Activated T-cell treated with anti-CD3 and anti-CD28 coated beads, Interleukin-2, amount 50 U/mL, for 24 hours (primary cell): ENCODE results near the gene FAM124A.

Experiments
- DNase-seq: peaks from one replicate; pipeline ENCODE4 v3.0.0-alpha.2; 2020
- H3K27ac Mint-ChIP-seq: 2 replicates; pipeline ENCODE4 v1.8.0; 2020; ENCODE audit warnings: mild to moderate bottlenecking, mixed read lengths
- H3K27me3 Mint-ChIP-seq: 2 replicates; pipeline ENCODE4 v1.8.0; 2020; ENCODE audit warnings: mixed read lengths
- H3K36me3 Mint-ChIP-seq: 2 replicates; pipeline ENCODE4 v1.8.0; 2020; ENCODE audit warnings: low read depth, mixed read lengths
- H3K4me1 Mint-ChIP-seq: 2 replicates; pipeline ENCODE4 v1.8.0; 2020; ENCODE audit warnings: low read depth, mixed read lengths
- H3K4me3 Mint-ChIP-seq: 2 replicates; pipeline ENCODE4 v1.8.0; 2020; ENCODE audit warnings: mild to moderate bottlenecking, moderate library complexity, mixed read lengths
- H3K9me3 Mint-ChIP-seq: 2 replicates; pipeline ENCODE4 v1.8.0; 2020; ENCODE audit warnings: mixed read lengths

The FAM124A gene

DNA sequence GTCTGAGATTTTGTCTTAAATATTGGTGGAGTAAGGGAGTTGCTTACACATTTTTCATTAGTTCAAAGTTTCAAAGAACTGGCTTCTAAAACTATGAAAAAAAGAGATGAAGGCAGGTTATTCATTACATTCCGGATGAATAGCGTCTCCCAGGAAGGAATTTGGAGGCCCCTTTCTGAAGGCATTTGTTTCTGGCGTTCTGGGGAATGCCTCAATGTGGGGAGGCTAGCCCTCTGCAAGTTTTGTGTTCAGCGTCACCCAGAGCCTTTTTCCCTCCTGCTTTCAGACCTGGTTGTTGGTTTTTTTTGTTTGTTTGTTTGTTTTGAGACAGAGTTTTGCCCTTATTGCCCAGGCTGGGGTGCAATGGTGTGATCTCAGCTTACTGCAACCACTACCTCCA, 21.0 kb downstream of the FAM124A start:
- Mint-ChIP-seq H3K4me1 (no peaks in the 10 kb centered on the region), H3K27me3 (peaks cover 11% of the 10 kb centered on the region), H3K36me3 (no peaks in the 10 kb centered on the region), H3K4me3 (no peak overlapping the region), H3K27ac (no peak overlapping the region), H3K9me3 (no peaks in the 10 kb centered on the region)
- DNase-seq = no peak

DNA sequence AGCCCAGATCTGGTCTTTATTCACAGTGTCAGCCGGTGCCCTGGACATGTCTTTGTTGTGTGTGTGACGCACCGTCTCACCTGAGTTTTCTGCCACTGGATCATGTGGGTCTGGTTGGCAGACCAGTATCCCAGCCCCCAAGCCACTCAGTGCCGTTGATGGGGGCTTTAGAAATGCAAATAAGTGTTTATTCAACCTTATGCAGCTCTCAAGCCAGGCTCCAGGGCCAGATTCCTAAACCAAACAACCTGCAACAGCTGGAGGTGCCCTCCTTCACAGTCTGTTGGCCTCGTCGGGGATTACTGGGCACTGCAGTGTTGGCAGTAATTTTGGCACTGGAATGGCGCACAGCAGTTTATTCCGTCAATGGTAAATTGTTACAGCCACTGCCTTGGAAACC, 21.6 kb downstream of the FAM124A start:
- Mint-ChIP-seq H3K27ac (no peak overlapping the region), H3K36me3 (no peaks in the 10 kb centered on the region), H3K9me3 (no peaks in the 10 kb centered on the region), H3K27me3 (peaks cover 11% of the 10 kb centered on the region), H3K4me3 (no peak overlapping the region), H3K4me1 (no peaks in the 10 kb centered on the region)
- DNase-seq = no peak

DNA sequence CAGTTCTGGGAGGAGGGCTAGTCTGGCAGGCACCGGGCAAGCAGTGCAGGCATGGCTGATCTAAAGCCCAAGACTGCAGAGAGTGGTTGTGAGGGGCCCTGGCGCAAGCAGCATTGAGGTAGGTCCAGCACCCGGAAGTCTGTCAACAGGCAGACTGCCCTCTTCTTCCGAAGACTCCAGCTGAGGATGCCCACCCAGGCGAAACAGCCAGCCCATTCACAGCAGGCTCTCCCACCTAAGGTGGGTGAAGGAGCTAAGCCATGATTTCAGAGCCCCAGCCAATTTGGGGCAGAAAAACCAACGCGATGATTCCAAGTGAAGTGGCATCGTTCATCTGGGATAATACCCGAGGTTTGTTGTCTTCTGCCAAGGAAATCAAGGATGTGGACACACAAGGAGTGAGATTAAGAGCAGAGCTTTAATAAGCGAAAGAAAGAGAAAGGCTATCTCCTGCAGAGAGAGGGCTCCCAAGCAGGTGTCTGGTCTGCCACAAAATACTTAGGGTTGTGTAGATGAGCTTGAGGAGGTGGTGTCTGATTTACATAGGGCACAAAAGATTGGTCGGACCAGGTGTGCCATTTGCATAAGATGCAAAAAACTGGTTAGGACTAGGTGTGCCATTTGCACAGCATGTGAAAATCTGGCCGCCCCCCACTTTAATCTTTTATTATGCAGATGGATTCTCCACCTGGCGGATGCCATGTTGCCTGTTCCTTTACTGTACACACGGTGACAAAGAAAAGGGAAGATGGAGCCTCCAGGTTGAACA, 22.6 kb downstream of the FAM124A start:
- H3K9me3 Mint-ChIP-seq = no peaks in the 10 kb centered on the region
- H3K27ac Mint-ChIP-seq = no peak overlapping the region
- H3K4me3 Mint-ChIP-seq = no peak overlapping the region
- H3K4me1 Mint-ChIP-seq = no peaks in the 10 kb centered on the region
- H3K36me3 Mint-ChIP-seq = no peaks in the 10 kb centered on the region
- H3K27me3 Mint-ChIP-seq = peaks cover 11% of the 10 kb centered on the region
- no peak for DNase-seq

DNA sequence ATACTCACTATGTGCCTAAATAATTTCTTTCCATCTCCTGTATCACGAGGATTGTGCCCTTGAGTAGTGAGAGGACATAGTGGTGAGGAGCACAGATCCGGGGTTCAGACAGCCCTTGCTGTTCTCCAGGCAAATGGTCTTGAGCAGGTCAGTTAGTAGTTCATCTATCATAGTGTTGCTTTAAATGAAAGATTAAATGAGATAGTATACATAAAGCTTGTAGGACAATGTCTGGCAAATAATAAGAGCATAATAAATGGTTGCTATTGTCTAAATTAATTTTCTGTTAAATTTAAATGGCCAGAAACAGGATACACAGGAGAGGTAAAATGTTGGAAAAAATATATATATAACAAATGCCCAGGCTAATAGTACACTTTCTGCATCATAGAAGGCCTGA, 23.4 kb downstream of the FAM124A start:
- Mint-ChIP-seq H3K27me3 (peaks cover 9% of the 10 kb centered on the region), H3K4me3 (no peak overlapping the region), H3K36me3 (no peaks in the 10 kb centered on the region), H3K27ac (no peak overlapping the region), H3K4me1 (no peaks in the 10 kb centered on the region), H3K9me3 (no peaks in the 10 kb centered on the region)
- DNase-seq = no peak

DNA sequence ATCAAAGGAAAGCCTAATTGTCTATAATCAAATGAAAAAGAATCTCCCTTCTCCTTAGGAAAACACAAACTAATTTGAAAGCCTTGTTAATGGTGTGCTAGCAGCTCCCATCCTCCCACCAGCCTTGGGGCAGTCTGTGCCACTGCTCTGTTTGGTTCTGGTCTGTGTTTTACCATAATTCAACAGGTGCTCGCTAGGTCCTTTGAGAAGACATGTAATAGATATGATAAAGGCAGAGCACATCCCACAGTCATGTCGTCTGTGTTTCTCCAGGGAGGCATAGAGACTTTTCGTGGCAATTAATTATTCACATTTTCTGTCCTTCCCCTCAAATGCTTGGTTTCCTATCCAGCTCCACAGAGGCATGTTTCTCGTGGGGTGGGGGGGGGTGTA, 23.8 kb downstream of the FAM124A start:
- no peak overlapping the region for H3K27ac Mint-ChIP-seq
- DNase-seq = no peak
- no peaks in the 10 kb centered on the region for H3K4me1 Mint-ChIP-seq
- H3K9me3 Mint-ChIP-seq = no peaks in the 10 kb centered on the region
- H3K27me3 Mint-ChIP-seq = peaks cover 9% of the 10 kb centered on the region
- no peaks in the 10 kb centered on the region for H3K36me3 Mint-ChIP-seq
- no peak overlapping the region for H3K4me3 Mint-ChIP-seq

DNA sequence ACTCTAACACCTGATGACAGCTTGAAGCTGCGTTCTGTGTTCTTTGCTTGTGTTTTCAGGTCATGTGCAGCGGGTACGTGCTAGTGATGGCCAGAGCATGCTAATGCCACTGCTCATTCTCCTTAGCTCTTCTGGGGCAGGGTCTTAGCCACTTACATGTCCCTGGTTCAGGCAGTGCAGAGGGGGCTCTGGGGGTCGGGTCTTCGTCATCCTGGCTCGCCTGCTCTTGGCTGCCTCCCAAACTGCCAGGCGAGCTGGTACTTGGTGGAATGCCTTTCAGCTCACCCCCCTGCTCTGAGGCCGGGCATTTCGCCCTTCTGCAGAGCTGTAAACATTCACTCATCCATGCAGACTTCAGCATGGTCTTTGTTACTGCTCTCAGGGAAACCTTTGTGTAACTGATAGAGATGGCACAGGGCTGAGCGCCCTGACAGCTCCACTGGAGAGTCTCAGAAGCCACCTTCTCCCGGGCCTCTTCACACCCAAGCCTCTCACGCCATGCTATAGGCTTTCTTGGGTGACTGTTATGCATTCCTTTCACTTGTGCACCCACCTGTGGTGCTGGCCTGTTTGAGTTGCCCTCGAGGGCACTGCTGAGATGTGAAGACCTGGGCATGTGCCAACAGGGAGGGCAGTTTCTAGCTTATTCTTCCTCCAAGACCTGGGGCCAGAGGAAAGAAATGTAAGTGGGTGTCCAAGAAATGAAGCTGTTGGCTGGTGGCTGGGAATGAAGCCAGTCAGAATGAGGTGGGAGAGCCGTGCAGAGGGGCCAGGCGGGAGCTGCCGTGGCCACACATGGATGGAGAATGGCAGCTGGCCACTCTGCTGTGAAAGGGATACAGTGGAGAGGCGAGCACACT, 24.4 kb downstream of the FAM124A start:
- H3K27me3 Mint-ChIP-seq = peaks cover 9% of the 10 kb centered on the region
- H3K4me3 Mint-ChIP-seq = no peak overlapping the region
- no peaks in the 10 kb centered on the region for H3K4me1 Mint-ChIP-seq
- H3K9me3 Mint-ChIP-seq = no peaks in the 10 kb centered on the region
- DNase-seq = no peak
- H3K36me3 Mint-ChIP-seq = no peaks in the 10 kb centered on the region
- H3K27ac Mint-ChIP-seq = no peak overlapping the region

DNA sequence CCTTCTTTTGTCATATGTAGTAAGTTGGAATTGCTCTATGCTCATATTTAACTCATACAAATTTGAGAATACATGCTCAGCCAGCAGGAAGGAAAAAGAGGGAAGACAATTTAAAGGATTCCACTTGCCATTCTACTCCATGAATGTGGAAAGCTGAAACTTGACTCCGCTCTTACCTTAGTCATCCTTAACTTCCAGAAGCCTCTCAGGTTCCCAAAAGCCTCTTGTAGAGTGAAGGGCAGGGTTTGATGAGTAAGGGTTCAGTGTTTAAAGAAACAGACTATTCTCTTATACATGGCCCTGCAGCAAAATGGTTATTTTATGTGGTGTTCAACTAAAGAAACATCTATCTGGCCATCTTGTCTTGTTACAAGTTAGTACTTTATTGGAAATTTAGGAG, 27.1 kb downstream of the FAM124A start:
- Mint-ChIP-seq H3K4me3 (no peak overlapping the region), H3K9me3 (no peaks in the 10 kb centered on the region), H3K36me3 (no peaks in the 10 kb centered on the region), H3K27me3 (peaks cover 12% of the 10 kb centered on the region), H3K4me1 (peaks cover 4% of the 10 kb centered on the region), H3K27ac (no peak overlapping the region)
- DNase-seq = no peak

DNA sequence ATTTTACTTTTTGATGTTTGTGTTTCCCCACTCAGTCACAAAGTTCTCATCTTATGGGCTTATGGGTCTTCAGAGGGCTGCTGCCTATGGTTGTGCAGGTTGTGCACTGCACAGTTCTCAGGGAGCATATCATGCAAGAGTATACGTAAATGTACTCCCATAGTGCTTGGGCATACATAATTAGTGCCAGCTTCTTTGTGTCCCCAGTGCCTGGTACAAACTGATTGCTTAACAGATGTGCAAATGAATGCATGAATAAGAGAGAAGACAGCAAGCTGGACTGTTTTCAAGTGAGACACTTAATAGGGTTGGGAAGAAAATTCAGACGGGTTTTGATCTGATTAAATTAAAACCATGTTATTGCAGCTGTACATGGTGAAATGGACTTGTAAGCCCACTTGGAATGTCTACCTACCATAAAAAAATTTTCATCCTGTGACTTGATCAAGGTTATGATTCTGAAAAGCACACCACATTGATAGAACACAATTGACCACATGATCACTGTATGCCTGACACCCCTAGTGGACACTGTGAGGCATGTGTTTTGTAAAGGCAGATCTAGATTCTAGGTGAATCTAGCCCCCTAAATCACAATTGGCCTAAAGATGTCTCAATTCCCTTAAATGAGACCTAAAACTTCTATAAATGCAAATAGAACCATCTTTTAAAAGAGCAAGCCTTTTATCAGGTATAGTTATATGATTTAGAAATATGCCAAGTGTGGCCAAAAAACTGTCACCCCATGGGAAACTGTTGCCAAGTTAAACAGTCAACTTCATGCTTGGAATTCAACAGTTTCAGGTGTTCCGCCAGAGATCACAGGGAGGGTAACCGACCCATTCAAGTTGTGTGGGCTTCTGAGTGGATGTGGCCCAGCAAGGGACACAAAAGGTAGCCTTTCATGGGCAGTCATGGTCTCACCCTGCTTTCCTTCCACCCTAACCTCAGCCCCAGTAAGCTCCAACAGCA, 27.9 kb downstream of the FAM124A start:
- no peaks in the 10 kb centered on the region for H3K36me3 Mint-ChIP-seq
- peaks cover 9% of the 10 kb centered on the region for H3K27me3 Mint-ChIP-seq

DNA sequence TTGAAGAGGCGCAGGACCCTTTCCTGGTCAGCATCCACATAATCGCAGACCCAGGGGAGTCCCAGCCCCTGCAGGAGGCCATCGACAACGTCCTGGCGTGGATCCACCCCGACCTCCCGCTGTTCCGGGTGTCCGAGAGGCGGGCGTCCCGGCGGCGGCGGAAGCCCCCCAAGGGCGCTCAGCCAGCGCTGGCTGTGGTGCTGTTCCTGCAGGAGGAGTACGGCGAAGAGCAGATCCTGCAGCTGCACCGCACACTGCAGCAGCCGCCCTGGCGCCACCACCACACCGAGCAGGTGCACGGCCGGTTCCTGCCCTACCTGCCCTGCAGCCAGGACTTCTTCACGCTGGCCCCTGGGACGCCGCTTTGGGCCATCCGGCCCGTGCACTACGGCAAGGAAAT, 29.3 kb downstream of the FAM124A start:
- no peak overlapping the region for H3K4me3 Mint-ChIP-seq
- no peaks in the 10 kb centered on the region for H3K36me3 Mint-ChIP-seq
- peaks cover 9% of the 10 kb centered on the region for H3K27me3 Mint-ChIP-seq
- H3K9me3 Mint-ChIP-seq = no peaks in the 10 kb centered on the region
- H3K27ac Mint-ChIP-seq = no peak overlapping the region
- H3K4me1 Mint-ChIP-seq = peaks cover 4% of the 10 kb centered on the region
- no peak for DNase-seq

More for the DNA sequence above, 27.9 kb downstream of the FAM124A start:
- peaks cover 4% of the 10 kb centered on the region for H3K4me1 Mint-ChIP-seq
- no peak overlapping the region for H3K27ac Mint-ChIP-seq
- no peak for DNase-seq
- no peaks in the 10 kb centered on the region for H3K9me3 Mint-ChIP-seq
- no peak overlapping the region for H3K4me3 Mint-ChIP-seq

DNA sequence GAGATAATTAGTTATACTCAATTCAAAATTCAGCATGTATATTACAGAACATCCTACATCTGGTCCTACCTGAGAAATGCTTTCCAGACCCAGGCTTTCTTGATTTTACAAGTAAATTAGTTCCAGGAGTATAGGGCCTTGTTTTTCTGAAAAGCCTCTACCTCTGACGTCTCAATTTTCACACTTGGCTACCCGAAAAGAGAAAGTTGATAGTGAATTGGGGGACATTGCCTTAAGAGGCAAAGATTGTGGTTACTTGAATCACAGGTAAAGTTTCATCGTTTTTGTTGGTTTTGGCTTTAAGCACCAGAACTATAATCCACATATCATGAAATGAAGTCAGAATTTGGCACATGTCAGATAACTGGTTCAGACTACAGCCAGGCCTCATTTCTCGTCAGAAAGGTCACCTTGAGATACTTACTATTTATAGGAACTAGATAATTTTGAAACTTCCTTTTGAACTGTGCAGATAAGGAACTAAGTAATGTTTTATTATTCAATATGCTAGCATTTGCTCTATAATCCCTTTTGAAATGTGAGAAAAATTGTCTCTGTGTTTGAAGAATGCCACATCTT, 30.8 kb downstream of the FAM124A start:
- no peak overlapping the region for H3K27ac Mint-ChIP-seq
- no peak for DNase-seq
- H3K9me3 Mint-ChIP-seq = no peaks in the 10 kb centered on the region

DNA sequence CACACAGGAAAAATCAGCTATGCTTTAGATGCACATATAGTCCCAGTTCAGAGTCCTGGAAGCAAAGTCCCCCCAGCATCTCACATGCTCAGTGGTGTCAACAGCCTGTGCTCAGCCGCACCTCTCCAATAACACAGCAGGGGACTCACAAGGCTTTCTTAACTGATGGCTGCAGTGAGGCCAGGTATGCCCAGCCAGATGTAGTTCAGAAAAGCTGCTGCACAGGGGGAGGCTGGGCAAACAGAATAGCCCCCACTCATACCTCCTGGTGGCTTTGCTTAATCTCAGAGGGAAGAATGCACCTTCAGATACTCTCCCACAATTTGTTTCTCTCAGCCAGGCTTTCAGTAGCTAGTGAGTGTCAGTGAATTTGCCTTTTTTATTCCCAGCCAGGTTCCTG, 33.4 kb downstream of the FAM124A start:
- Mint-ChIP-seq H3K4me3 (no peak overlapping the region), H3K27me3 (peaks cover 3% of the 10 kb centered on the region), H3K9me3 (no peaks in the 10 kb centered on the region), H3K36me3 (no peaks in the 10 kb centered on the region), H3K27ac (no peak overlapping the region), H3K4me1 (peaks cover 4% of the 10 kb centered on the region)
- no peak for DNase-seq

More for the DNA sequence above, 30.8 kb downstream of the FAM124A start:
- no peaks in the 10 kb centered on the region for H3K36me3 Mint-ChIP-seq
- no peak overlapping the region for H3K4me3 Mint-ChIP-seq
- H3K4me1 Mint-ChIP-seq = peaks cover 4% of the 10 kb centered on the region
- peaks cover 3% of the 10 kb centered on the region for H3K27me3 Mint-ChIP-seq

DNA sequence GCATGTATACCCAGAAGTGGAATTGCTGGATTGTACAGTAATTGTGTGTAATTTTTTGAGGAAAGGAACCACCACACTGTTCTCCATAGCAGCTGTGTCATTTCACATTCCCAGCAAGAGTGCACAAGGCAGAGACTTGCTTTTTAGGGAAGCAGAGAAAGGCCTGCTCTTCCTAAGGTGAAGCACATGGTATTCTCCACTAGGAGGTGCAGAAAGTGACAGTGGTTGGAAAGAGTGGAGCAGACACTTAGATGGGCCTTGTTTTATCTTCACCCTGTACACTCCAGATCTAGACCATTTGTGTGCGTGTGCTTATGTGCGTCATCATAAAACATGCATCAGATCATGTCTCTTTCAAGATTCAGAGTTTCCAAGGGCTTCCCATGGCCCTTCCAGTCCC, 35.0 kb downstream of the FAM124A start:
- no peaks in the 10 kb centered on the region for H3K27me3 Mint-ChIP-seq
- H3K36me3 Mint-ChIP-seq = no peaks in the 10 kb centered on the region
- H3K27ac Mint-ChIP-seq = no peak overlapping the region

DNA sequence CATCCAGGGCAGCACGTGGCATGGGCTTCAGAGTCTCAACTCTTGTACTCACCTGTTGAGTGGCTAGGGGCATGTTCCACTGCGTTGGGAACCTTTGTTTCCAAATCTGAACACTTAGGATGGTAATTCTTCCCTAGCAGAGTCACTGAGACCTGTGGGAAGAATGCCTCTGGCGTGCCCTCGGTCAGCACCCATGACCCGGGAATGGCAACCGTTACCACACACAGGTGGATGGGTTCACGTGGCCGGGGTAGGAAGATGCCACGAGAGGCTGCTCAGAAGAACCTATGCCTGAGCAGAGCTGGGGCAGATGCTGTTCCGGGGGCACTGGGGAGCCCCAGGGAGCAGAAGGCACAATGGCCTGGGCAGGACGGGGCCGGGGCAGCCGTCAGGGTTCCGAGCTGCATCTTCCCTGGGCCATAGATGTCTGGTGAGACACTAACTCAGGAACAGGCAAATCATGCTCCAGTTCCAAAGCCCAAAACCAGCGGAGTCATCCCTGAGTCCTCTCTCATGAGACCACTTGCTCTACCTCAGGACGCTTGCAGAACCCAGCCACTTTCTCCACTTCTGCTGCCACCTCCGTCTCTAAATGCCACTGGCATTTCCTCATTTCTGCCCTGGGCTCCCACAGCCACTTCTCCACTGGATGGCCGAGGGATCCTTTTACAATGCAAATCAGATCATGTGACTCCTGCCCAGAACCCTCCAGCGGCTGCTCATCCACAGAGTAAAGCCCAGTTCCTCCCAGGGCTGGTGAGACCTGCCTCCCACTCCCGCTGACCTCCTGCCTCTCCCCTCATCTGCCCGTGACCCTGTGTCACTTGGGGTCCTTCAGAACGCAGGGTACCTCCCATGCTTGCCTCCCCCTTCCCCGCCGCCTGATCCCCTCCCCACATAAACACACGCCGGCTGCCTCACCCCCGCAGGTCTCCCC, 36.7 kb downstream of the FAM124A start:
- H3K9me3 Mint-ChIP-seq = no peaks in the 10 kb centered on the region
- H3K4me3 Mint-ChIP-seq = no peak overlapping the region
- no peak overlapping the region for H3K27ac Mint-ChIP-seq
- DNase-seq = no peak
- no peaks in the 10 kb centered on the region for H3K36me3 Mint-ChIP-seq
- H3K27me3 Mint-ChIP-seq = no peaks in the 10 kb centered on the region
- H3K4me1 Mint-ChIP-seq = no peaks in the 10 kb centered on the region

More for the DNA sequence above, 35.0 kb downstream of the FAM124A start:
- Mint-ChIP-seq H3K4me3 (no peak overlapping the region), H3K4me1 (peaks cover 4% of the 10 kb centered on the region), H3K9me3 (no peaks in the 10 kb centered on the region)
- DNase-seq = no peak
